Measurements from ENCODE around the gene RAB11FIP5.

The RAB11FIP5 gene

GRCh38 chr2:73088211-73088610 lies 24.5 kb downstream of the RAB11FIP5 start:
- no peak overlapping the region for H3K4me3 ChIP-seq (ENCODE audit: low read depth, low read length)
- no peak for TF ChIP-seq CTCF (IDR thresholded peaks at IDR 0.05; ENCODE audit: insufficient read depth, low read length, missing control alignments)
- DNase-seq (ENCODE audit: low read depth, low spot score): no peak
- CTCF ChIA-PET: interaction anchor here (0.9 to 16.7 kb wide), 11 partner anchors 7 to 195 kb away, joined by 3 to 502 read pairs (median 46); partner anchors contain the start of genes SFXN5 and SMYD5
- POLR2A ChIA-PET: interaction anchor here (1.7 to 2.2 kb wide), 2 partner anchors 19 to 25 kb away, joined by 5 to 12 read pairs; partner anchors contain the start of gene RAB11FIP5

GRCh38 chr2:73087311-73087710 lies 25.4 kb downstream of the RAB11FIP5 start:
- POLR2A ChIA-PET: interaction anchor here (1.1 kb wide), 1 partner anchor 16 kb away, joined by 3 read pairs; the partner anchor contains the start of gene SFXN5
- no peak for TF ChIP-seq CTCF (IDR thresholded peaks at IDR 0.05; ENCODE audit: insufficient read depth, low read length, missing control alignments)
- CTCF ChIA-PET: interaction anchor here (0.9 to 16.7 kb wide), 13 partner anchors 8 to 194 kb away, joined by 3 to 502 read pairs (median 41); partner anchors contain the start of genes SFXN5 and SMYD5
- no peak for DNase-seq (ENCODE audit: low read depth, low spot score)
- no peak overlapping the region for H3K4me3 ChIP-seq (ENCODE audit: low read depth, low read length)

- ChIA-PET CTCF (interaction anchor here (0.7 to 16.7 kb wide), 39 partner anchors 9 to 193 kb away, joined by 3 to 502 read pairs (median 5); partner anchors contain the start of genes SFXN5 and SMYD5), POLR2A (no interaction called here)
- no peak overlapping the region; the same call in 1 of the 2 replicates for H3K4me3 ChIP-seq (ENCODE audit: low read depth, low read length)
- TF ChIP-seq CTCF (IDR thresholded peaks at IDR 0.05; ENCODE audit: insufficient read depth, low read length, missing control alignments): peak; percentile 96
- no peak for DNase-seq (ENCODE audit: low read depth, low spot score)
Observed at GRCh38 chr2:73085691-73086090, 27.1 kb downstream of the RAB11FIP5 start.

GRCh38 chr2:73084971-73085370 lies 27.8 kb downstream of the RAB11FIP5 start:
- no peak overlapping the region for H3K4me3 ChIP-seq (ENCODE audit: low read depth, low read length)
- ChIA-PET POLR2A (no interaction called here), CTCF (interaction anchor here (0.8 to 16.7 kb wide), 37 partner anchors 10 to 197 kb away, joined by 3 to 502 read pairs (median 5); partner anchors contain the start of genes SFXN5, SMYD5 and SPR)
- no peak for DNase-seq (ENCODE audit: low read depth, low spot score)
- TF ChIP-seq CTCF (IDR thresholded peaks at IDR 0.05; ENCODE audit: insufficient read depth, low read length, missing control alignments): no peak

- no peak overlapping the region for H3K4me3 ChIP-seq (ENCODE audit: low read depth, low read length)
- DNase-seq (ENCODE audit: low read depth, low spot score): no peak
- no peak for TF ChIP-seq CTCF (IDR thresholded peaks at IDR 0.05; ENCODE audit: insufficient read depth, low read length, missing control alignments)
- ChIA-PET CTCF (interaction anchor here (0.8 to 16.7 kb wide), 27 partner anchors 10 to 197 kb away, joined by 3 to 502 read pairs (median 5); partner anchors contain the start of genes SFXN5 and SPR), POLR2A (no interaction called here)
Observed at GRCh38 chr2:73083886-73084800, 28.6 kb downstream of the RAB11FIP5 start.

Data from AG04449 (cell line).